Ovary (tissue), 9 donors: ENCODE results near the gene VTA1. TPM values are rescaled to one million over a fixed set of nuclear protein-coding genes. Genes with fewer than 3 reads are reported as not detected.

Experiments used
- DNase-seq, 5 donors: peaks; one replicate each; pipeline ENCODE4 v3.0.0-alpha.2; 2019 to 2020
- H3K27ac ChIP-seq, 2 donors: fragments of 200-600 bp; one replicate each; pipeline versions ENCODE4 v1.5.1 to v1.8.0; 2019 to 2022
- H3K27me3 ChIP-seq: fragments of 200-600 bp; one replicate; pipeline ENCODE4 v1.8.0; 2022
- H3K36me3 ChIP-seq: fragments of 200-600 bp; sonication (generic); one replicate; pipeline ENCODE4 v1.5.1; 2019
- H3K4me1 ChIP-seq: one replicate; pipeline ENCODE4 v1.8.1; 2013; ENCODE audit warnings: mild to moderate bottlenecking, moderate library complexity; ENCODE audit not compliant: insufficient read depth
- H3K4me3 ChIP-seq: fragments of 200-600 bp; sonication (generic); one replicate; pipeline ENCODE4 v1.5.1; 2017
- H3K9me3 ChIP-seq, 2 donors: fragments of 200-600 bp in 1 of 2; sonication (generic) in 1 of 2; one replicate each; pipeline versions ENCODE4 v1.5.1 to v1.8.1; 2013 to 2019; ENCODE audit warnings: mild to moderate bottlenecking in 1 of 2, moderate library complexity in 1 of 2
- EP300 ChIP-seq: sonication (generic); formaldehyde crosslinking; IDR thresholded peaks from one replicate; pipeline ENCODE4 v1.6.1; 2017; ENCODE audit warnings: antibody characterized with exemption
- POLR2A ChIP-seq: fragments of 450-650 bp; IDR thresholded peaks from one replicate; pipeline ENCODE4 v1.6.1; 2017; ENCODE audit warnings: antibody characterized with exemption, mild to moderate bottlenecking, moderate library complexity
- WGBS, 3 donors: extraction: QIAGEN DNeasy Blood & Tissue Kit in 1 of 3; methylation state at CpG; one replicate each; pipeline versions ENCODE4 v1.1.5 to v1.1.7; 2013 to 2017; 5-methylcytosine and 5-hydroxymethylcytosine counted together
- intact Hi-C, 4 donors: fragments of 100-400 bp; cut with DNase I; formaldehyde crosslinking; loops; one replicate each; pipeline versions ENCODE4 v1.11.0 to v1.15.1; 2022 to 2023
- polyA plus RNA-seq, 2 donors: library from polyadenylated mRNA; stranded (reverse); fragments of 200-250 nt in 1 of 2; fragments of 350-450 nt in 1 of 2; fragmentation: Illumina TruSeq in 1 of 2; extraction: RNeasy Lipid Tissue Mini Kit (QIAGEN cat#74804) in 1 of 2; gene quantifications; one replicate each; pipeline ENCODE4 v1.2.3, GENCODE V29; 2013 to 2014
- total RNA-seq, 7 donors: library from RNA; depleted of rRNA in 2 of 7; stranded (reverse); fragments of >200 nt in 2 of 7; fragmentation: NEBNext Ultra II Directional in 3 of 7; extraction: Animal tissue kit (Norgen Biotek cat#: 25700) in 3 of 7; gene quantifications; one replicate each; pipeline versions ENCODE4 v1.1.0 to v1.2.4, GENCODE V29; 2016 to 2023
- TF ChIP-seq, protein P1 (sequence below), 3 donors: fragments of 450-650 bp in 2 of 3; fragments of 200-600 bp in 1 of 3; IDR thresholded peaks; one replicate each; pipeline versions ENCODE4 v1.5.1 to v1.8.0; 2016 to 2022; ENCODE audit warnings: antibody characterized with exemption in 3 of 3, mild to moderate bottlenecking in 1 of 3
- donor health status: DM: no; HTN: no; CAD: no; lungs with moderate emphysema.
- donor health status: DM: no; HTN: no; CAD: no.
- donor health status: Bipolar disorder and iron deficiency.
- donor health status: DM: yes; HTN: yes; CAD: no.
- donor health status: DM: no; HTN: no; CAD: no.
- donor health status: DM: yes; HTN: yes; CAD: no.

The VTA1 gene
- total and polyA plus RNA-seq, 9 donors, result 17.6 to 36.9 (median 24.5) TPM

DNA sequence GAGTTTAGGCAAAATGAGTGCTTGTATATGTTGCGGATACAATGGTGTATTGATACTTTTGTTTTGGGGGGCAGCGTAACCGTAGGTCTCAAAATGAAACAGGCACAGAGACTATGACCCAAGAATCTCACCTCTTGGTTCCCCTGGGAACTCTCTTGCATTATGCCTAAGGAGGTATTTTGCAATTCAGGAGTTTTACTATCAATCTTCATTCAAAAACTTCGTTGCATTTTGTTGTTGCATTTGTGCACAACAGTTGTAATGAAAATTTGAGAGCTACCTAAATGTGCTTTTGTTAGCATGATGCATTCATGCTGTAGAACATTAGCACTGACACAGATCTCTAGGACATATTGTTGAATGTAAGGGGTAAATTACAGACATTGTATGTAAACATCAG lies 18.2 kb downstream of the VTA1 start:
- H3K36me3 ChIP-seq, result no peaks in the 10 kb centered on the region
- DNase-seq, result no peak
- 90 to 94% (median 92%) methylated on average over 4 of the region's 4 CpGs for WGBS, 3 donors
- H3K4me3 ChIP-seq, result no peak overlapping the region
- intact Hi-C loops, result no loop called here
- no peaks in the 10 kb centered on the region for H3K9me3 ChIP-seq
- no peaks in the 10 kb centered on the region for H3K27me3 ChIP-seq
- H3K4me1 ChIP-seq, result no peaks in the 10 kb centered on the region
- TF ChIP-seq, protein P1, sequence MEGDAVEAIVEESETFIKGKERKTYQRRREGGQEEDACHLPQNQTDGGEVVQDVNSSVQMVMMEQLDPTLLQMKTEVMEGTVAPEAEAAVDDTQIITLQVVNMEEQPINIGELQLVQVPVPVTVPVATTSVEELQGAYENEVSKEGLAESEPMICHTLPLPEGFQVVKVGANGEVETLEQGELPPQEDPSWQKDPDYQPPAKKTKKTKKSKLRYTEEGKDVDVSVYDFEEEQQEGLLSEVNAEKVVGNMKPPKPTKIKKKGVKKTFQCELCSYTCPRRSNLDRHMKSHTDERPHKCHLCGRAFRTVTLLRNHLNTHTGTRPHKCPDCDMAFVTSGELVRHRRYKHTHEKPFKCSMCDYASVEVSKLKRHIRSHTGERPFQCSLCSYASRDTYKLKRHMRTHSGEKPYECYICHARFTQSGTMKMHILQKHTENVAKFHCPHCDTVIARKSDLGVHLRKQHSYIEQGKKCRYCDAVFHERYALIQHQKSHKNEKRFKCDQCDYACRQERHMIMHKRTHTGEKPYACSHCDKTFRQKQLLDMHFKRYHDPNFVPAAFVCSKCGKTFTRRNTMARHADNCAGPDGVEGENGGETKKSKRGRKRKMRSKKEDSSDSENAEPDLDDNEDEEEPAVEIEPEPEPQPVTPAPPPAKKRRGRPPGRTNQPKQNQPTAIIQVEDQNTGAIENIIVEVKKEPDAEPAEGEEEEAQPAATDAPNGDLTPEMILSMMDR (IDR thresholded peaks at IDR 0.05), result no peak
- no peak for TF ChIP-seq POLR2A
- no peak overlapping the region for H3K27ac ChIP-seq

- Histone ChIP-seq H3K9me3 (no peaks in the 10 kb centered on the region), H3K4me3 (no peak overlapping the region), H3K36me3 (no peaks in the 10 kb centered on the region), H3K27me3 (no peaks in the 10 kb centered on the region), H3K4me1 (no peaks in the 10 kb centered on the region), H3K27ac (no peak overlapping the region)
- intact Hi-C loops, result no loop called here
- TF ChIP-seq, protein P1 (IDR thresholded peaks at IDR 0.05), result no peak
- no peak for TF ChIP-seq EP300
- TF ChIP-seq POLR2A, result no peak
- no peak for DNase-seq
- WGBS, 3 donors, result 67 to 74% (median 74%) methylated on average over 3 of the region's 3 CpGs
Measured at GRCh38 chr6:142167071-142167470, 20.0 kb downstream of the VTA1 start.

DNA sequence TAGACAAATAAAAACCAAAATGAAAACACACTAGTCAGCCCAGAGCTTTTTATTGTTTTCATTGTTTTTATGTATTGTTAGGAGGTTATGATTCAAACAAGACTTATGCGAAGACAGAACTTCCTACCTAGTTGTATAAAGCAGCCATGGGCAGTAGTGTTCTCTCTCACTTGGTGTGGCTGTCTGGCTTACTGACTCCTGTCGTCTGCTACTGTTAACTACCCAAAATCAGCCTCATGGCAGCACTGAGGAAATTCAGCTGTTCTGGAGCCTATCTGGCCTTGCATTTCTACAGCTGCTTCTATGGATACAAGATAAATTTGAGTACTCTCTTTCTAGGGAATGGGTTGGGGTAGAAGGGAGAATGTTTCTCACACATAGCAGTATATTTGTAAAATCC lies 20.4 kb downstream of the VTA1 start:
- intact Hi-C loops, result no loop called here
- TF ChIP-seq EP300, result no peak
- no peak for TF ChIP-seq POLR2A
- TF ChIP-seq, protein P1 (IDR thresholded peaks at IDR 0.05), result no peak
- H3K36me3 ChIP-seq, result no peaks in the 10 kb centered on the region

GRCh38 chr6:142171351-142171750 lies 24.3 kb downstream of the VTA1 start:
- Histone ChIP-seq H3K4me1 (no peaks in the 10 kb centered on the region), H3K4me3 (no peak overlapping the region), H3K27ac (no peak overlapping the region), H3K9me3 (no peaks in the 10 kb centered on the region), H3K27me3 (no peaks in the 10 kb centered on the region), H3K36me3 (no peaks in the 10 kb centered on the region)
- DNase-seq, result no peak
- intact Hi-C loops, result no loop called here
- TF ChIP-seq, protein P1 (IDR thresholded peaks at IDR 0.05), result no peak
- TF ChIP-seq EP300, result no peak
- TF ChIP-seq POLR2A, result no peak

More for the DNA sequence above, 20.4 kb downstream of the VTA1 start:
- no peaks in the 10 kb centered on the region for H3K9me3 ChIP-seq
- H3K27me3 ChIP-seq, result no peaks in the 10 kb centered on the region
- no peak overlapping the region for H3K27ac ChIP-seq
- H3K4me1 ChIP-seq, result no peaks in the 10 kb centered on the region
- WGBS, 3 donors, result 24 to 42% (median 33%) methylated on average over 2 of the region's 2 CpGs
- no peak for DNase-seq
- H3K4me3 ChIP-seq, result no peak overlapping the region

- Histone ChIP-seq H3K4me1 (no peaks in the 10 kb centered on the region), H3K27ac (no peak overlapping the region), H3K4me3 (no peak overlapping the region), H3K27me3 (no peaks in the 10 kb centered on the region), H3K9me3 (no peaks in the 10 kb centered on the region), H3K36me3 (no peaks in the 10 kb centered on the region)
- intact Hi-C loops, result no loop called here
- TF ChIP-seq POLR2A (no peak), EP300 (no peak)
- TF ChIP-seq, protein P1 (IDR thresholded peaks at IDR 0.05), result no peak
- DNase-seq, result no peak
Measured at GRCh38 chr6:142172758-142173157, 25.7 kb downstream of the VTA1 start.
